Activated CD4-positive, alpha-beta T cell treated with anti-CD3 and anti-CD28 coated beads, Interleukin-2, amount 10 ng/mL, durations not matched to agents 24 days and 14 days (primary cell): Measurements from ENCODE around the gene KRT6C. TPM values are rescaled to one million over a fixed set of nuclear protein-coding genes. Genes with fewer than 3 reads are reported as not detected.
"Not testable (repeated sequence)": the region's sequence is repeated elsewhere in the genome, so short reads cannot be mapped to it uniquely, and the experiment has no call there.

Source experiments
- DNase-seq: peaks from one replicate; pipeline ENCODE4 v3.0.0; 2022
- H3K27ac Mint-ChIP-seq: one replicate; pipeline ENCODE4 v1.8.0; 2022; ENCODE audit warnings: mild to moderate bottlenecking, mixed read lengths
- H3K27me3 Mint-ChIP-seq: one replicate; pipeline ENCODE4 v1.8.0; 2022; ENCODE audit warnings: mixed read lengths
- H3K36me3 Mint-ChIP-seq: one replicate; pipeline ENCODE4 v1.8.0; 2022; ENCODE audit warnings: low read depth, mild to moderate bottlenecking, mixed read lengths
- H3K4me1 Mint-ChIP-seq: one replicate; pipeline ENCODE4 v1.8.0; 2021; ENCODE audit warnings: mixed read lengths
- H3K4me3 Mint-ChIP-seq: one replicate; pipeline ENCODE4 v1.8.0; 2022; ENCODE audit warnings: mild to moderate bottlenecking, moderate library complexity, mixed read lengths
- H3K9me3 Mint-ChIP-seq: one replicate; pipeline ENCODE4 v1.8.0; 2021; ENCODE audit warnings: mixed read lengths
- intact Hi-C: fragments of 100-400 bp; cut with micrococcal nuclease; formaldehyde crosslinking; loops from one replicate; pipeline ENCODE4 v1.15.1; 2023
- total RNA-seq: library from RNA; stranded (reverse); gene quantifications from 2 replicates; pipeline ENCODE4 v1.2.3, GENCODE V29; 2022

The KRT6C gene
- total RNA-seq, 1 donor from 2014 or later, result not detected

DNA sequence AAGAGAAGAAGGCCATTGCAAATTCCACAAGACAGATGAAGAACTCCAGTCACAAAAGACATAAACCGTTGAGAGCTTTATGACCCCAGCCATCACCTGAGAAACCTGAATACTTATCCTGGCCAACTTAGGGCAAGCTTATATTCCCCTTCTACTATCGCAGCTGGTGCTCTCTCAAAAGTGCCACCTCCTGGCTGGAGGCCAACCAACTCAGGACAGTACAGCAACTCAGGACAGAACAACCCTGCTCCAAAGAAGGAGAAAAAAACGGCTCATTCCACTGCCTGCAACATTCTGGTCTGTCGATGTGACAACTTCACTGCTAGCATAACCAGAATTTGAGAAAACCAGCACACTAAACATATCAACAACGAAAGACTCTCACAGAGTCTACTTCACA, 11.9 kb downstream of the KRT6C start:
- Mint-ChIP-seq H3K4me1 (no peaks in the 10 kb centered on the region), H3K4me3 (no peak overlapping the region), H3K9me3 (no peaks in the 10 kb centered on the region), H3K36me3 (no peaks in the 10 kb centered on the region), H3K27me3 (peaks cover 33% of the 10 kb centered on the region), H3K27ac (no peak overlapping the region)
- intact Hi-C loops, result no loop called here
- DNase-seq, result peak; percentile 27

DNA sequence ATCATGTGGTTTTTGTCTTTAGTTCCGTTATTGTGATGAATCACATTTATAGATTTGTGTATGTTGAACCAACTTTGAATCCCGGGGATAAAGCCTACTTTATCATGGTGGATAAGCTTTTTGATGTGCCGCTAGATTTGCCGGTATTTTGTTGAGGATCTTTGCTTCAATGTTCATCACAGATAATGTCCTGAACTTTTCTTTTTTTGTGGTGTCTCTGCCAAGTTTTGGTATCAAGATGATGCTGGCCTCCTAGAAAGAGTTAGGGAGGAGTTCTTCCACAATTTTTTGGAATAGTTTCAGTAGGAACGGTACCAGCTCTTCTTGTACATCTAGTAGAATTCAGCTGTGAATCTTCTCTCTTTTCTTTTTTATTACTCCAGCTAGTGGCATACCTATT, 14.7 kb downstream of the KRT6C start:
- Mint-ChIP-seq H3K9me3 (no peaks in the 10 kb centered on the region), H3K4me1 (peaks cover 8% of the 10 kb centered on the region), H3K27ac (no peak overlapping the region), H3K27me3 (peaks cover 33% of the 10 kb centered on the region), H3K36me3 (no peaks in the 10 kb centered on the region), H3K4me3 (no peak overlapping the region)
- intact Hi-C loops, result no loop called here
- DNase-seq, result no peak

DNA sequence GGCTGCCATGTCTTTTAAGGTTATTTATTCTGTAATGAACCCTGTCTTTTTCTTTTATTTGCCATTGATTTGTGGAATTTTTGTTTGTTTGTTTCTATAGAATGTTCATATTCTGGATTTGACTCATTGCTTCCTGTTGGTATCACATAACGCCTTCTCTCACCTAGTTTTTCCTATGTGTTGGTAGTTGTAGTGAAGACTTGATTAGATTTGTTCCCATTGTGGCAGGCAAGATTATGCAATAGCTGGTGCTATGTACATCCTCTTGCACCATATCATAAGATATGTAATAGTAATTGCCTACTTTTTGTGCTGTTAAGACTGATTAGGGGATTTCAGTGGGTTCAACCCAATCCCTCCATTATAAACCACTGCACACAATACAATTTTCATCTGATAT, 17.8 kb downstream of the KRT6C start:
- intact Hi-C loops, result no loop called here
- peaks cover 8% of the 10 kb centered on the region for H3K4me1 Mint-ChIP-seq
- no peak for DNase-seq
- H3K27me3 Mint-ChIP-seq, result peaks cover 25% of the 10 kb centered on the region
- H3K27ac Mint-ChIP-seq, result no peak overlapping the region
- no peak overlapping the region for H3K4me3 Mint-ChIP-seq
- H3K36me3 Mint-ChIP-seq, result no peaks in the 10 kb centered on the region
- no peaks in the 10 kb centered on the region for H3K9me3 Mint-ChIP-seq

DNA sequence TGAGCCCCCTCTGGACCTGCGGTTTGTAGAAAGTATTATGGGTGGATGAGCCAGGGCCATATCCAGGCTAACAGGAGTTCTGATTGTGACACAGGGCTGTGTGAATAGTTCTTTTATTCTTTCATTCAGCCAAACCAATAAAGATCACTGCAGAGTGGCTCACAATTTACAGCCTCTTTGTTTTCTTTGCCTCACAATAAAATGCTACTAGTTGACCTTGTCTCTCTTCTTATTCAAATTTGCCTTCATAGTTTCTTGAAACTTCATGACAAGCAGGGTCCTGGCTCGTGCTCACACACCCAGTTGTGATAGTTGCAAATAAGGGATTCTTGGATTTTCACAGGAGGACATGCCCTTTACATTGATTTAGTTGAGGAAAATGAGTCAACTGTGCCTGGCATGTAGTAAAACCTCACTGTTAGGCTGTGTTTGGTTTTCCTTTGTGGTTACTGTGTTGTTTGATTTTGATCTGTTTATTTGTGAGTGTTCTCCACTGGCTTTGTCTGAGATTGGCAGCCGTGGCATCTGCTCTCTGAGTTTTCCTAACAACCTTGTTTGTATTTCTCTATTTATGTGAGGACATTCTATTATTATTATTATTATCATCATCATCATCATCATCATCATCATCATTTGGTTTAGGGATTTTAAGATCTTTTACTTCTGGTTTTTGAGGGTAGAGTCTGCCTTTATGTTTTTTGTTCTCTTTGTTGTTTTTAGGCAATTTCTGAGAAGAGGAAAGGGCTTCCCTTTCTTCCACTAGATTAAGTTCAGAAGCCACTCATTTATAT, 19.0 kb downstream of the KRT6C start:
- Mint-ChIP-seq H3K4me1 (peaks cover 8% of the 10 kb centered on the region), H3K36me3 (no peaks in the 10 kb centered on the region), H3K9me3 (no peaks in the 10 kb centered on the region), H3K27ac (no peak overlapping the region), H3K4me3 (no peak overlapping the region), H3K27me3 (peaks cover 22% of the 10 kb centered on the region)
- no peak for DNase-seq
- intact Hi-C loops, result no loop called here

DNA sequence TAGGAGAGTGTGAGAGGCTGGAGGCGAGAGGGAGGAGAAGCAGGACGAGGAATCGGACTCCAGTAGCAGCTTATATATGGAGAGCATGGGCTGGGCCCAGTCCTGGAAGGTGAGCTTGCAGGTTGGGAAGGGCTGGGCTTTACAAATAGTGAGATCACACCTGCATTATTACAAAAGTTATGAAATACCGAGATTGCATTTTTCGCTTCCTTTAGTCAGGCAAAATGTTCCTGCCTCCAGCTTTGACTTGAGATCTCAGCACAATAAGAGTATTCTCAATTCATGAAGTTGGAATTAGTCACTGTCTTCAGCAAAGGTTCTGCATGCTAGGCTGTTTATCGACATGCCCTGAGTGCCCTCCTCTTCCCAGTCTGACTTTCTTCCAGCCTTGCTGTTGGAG, 21.5 kb downstream of the KRT6C start, which contains the start of gene KRT6B:
Gene KRT6B, minus strand, starts transcription at position 46 of the 400 bp plus-strand sequence. CDS start 68 bp downstream, outside the sequence.
- H3K4me3 Mint-ChIP-seq, result no peak within 1 kb of the TSS
- intact Hi-C loops, result no loop called here
- no peak within 1 kb of the TSS for H3K27ac Mint-ChIP-seq
- H3K4me1 Mint-ChIP-seq, result peaks cover 8% of the 10 kb centered on the region
- no peak for DNase-seq
- no peaks in the 10 kb centered on the region for H3K9me3 Mint-ChIP-seq
- H3K36me3 Mint-ChIP-seq, result no peaks in the 10 kb centered on the region
- H3K27me3 Mint-ChIP-seq, result peaks cover 13% of the 10 kb centered on the region

DNA sequence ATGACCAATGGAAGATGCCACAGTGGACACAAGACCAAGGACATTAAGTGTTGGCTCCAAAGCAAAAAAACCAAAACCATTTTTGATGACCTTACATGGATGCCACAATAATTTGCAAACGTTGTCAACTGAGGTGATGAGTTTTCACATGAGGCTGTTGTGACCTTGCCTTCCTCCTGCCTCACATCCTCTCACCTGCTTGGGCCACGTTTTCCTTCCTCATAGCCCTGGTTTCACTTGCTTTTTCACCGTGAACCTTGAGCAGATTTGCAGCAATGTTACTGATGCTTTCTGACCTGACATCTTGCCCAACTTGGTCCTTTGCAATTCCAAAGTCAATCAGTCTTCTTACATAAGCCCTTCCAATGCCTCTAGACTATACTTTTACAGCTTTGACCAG, 25.4 kb downstream of the KRT6C start:
- no peak for DNase-seq
- intact Hi-C loops, result no loop called here
- no peaks in the 10 kb centered on the region for H3K9me3 Mint-ChIP-seq
- H3K27me3 Mint-ChIP-seq, result peaks cover 16% of the 10 kb centered on the region
- H3K36me3 Mint-ChIP-seq, result no peaks in the 10 kb centered on the region
- H3K27ac Mint-ChIP-seq, result no peak overlapping the region
- peaks cover 4% of the 10 kb centered on the region for H3K4me1 Mint-ChIP-seq
- H3K4me3 Mint-ChIP-seq, result no peak overlapping the region

DNA sequence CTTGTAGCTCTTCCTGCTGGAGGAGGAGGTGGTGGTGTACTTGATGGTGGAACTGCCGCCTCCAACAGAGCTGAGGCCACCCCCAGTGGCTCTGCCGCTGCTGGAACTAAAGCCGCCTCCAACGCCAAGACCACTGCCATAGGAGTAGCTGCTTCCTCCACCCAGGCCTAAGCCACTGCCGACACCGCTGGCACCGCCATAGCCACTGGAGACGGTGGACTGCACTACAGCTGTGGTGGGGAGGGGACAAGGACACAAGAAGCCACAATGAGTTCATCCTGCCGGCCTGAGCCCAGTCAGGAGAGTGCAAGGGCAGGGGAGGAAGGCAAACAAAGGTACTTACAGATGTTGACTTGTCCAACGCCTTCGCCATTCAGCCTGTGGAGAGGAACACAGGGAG, 26.4 kb downstream of the KRT6C start:
- DNase-seq, H3K4me3 Mint-ChIP-seq, H3K9me3 Mint-ChIP-seq, H3K27ac Mint-ChIP-seq, intact Hi-C loops, H3K4me1 Mint-ChIP-seq, H3K36me3 Mint-ChIP-seq: not testable (repeated sequence)
- H3K27me3 Mint-ChIP-seq, result peaks cover 20% of the 10 kb centered on the region

DNA sequence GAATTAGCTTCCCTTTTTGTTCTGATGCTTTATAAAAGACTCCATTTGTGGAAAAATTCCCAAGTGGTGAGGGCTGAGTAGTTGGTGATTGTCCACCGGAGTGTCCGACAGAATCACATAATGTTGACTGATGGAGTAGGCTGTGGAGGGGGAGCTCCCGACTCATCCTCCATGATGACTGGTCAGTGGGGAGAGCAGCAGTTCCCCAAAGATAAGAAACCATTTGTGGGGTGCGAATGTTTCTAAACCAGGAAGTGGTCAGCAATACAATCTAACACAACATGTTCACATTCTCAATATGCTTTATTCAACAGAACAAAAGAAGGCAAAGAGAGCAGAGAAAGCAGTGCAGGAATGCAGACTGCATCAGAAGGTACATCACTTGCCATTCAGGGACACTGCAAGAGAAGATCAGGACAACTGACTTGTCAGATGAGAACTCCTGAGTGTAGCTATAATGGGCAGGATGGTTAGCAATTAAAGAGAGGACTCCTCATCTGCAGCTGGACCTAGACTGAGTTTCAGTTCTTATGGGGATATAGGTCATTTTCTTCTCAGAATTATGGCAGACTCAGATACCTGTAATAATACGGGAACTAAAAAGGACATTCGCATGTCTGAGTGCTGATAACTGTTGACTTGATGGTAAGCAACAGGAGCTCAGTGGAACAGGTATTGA, 27.1 kb downstream of the KRT6C start:
- Mint-ChIP-seq H3K4me1 (peaks cover 4% of the 10 kb centered on the region), H3K9me3 (no peaks in the 10 kb centered on the region), H3K36me3 (no peaks in the 10 kb centered on the region), H3K27ac (no peak overlapping the region), H3K27me3 (peaks cover 20% of the 10 kb centered on the region), H3K4me3 (no peak overlapping the region)
- no peak for DNase-seq
- intact Hi-C loops, result no loop called here

DNA sequence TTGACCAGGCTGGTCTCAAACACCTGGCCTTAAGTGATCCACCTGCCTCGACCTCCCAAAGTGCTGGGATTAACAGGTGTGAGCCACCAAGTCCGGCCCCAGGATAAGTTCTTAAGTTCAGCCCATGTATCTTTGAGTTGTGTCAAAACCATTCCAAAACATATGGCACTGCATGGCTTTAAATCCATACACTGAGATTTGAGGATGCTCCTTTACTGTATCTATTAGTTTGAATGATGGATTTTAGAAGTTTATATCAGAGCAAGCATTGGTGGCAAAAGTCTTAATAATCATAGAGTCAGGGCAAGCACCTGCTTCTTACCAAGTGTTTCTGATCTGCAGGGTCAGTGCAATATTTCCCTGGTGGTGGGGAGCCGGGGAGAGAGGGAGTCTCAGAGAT, 27.7 kb downstream of the KRT6C start:
- Mint-ChIP-seq H3K27ac (no peak overlapping the region), H3K36me3 (no peaks in the 10 kb centered on the region), H3K4me1 (peaks cover 4% of the 10 kb centered on the region), H3K9me3 (no peaks in the 10 kb centered on the region), H3K4me3 (no peak overlapping the region), H3K27me3 (peaks cover 22% of the 10 kb centered on the region)
- intact Hi-C loops, result no loop called here
- DNase-seq, result no peak

DNA sequence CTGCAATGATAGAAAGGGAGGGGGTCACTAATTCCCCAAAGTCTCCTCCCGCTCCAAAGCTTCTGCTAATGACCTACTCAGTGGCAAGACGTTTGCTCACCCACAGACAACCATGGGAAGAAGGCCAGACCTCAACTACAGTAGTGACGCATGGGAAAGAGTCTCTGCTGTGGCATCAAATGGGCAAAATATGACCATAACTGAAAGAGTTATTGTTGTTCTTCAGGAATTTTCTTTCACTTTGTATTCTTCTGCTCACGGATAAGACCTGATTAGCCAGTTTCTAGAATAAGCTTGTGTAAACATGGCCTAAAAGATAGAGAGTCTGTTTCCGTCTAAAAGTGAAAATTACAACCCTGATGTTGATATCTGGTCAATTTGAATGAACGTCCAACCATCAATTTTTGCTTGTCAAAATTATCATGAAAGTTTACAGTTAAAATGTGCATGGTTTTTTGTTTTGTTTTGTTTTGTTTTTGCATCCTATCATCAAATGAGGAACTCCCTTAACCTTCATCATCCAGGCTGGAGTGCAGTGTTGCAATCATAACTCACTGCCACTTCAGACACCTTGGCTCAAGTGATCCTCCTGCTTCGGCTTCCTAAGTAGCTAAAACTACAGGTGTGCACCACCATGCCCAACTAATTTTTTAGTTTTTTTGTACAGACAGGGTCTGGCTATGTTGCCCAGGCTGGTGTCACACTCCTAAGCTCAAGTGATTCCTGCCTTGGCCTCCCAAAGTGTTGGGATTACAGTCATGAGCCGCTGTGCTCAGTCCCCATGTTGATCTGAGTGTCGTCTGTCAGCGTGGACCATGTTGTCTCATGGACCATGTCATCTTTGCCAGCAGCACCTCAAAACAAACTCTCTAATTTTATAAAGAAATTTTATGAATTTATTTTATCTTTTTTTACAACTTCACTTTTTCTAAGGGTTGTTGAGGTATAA, 28.7 kb downstream of the KRT6C start:
- Mint-ChIP-seq H3K27ac (no peak overlapping the region), H3K36me3 (no peaks in the 10 kb centered on the region), H3K4me1 (peaks cover 4% of the 10 kb centered on the region), H3K4me3 (no peak overlapping the region), H3K9me3 (no peaks in the 10 kb centered on the region), H3K27me3 (peaks cover 22% of the 10 kb centered on the region)
- no peak for DNase-seq
- intact Hi-C loops, result no loop called here

DNA sequence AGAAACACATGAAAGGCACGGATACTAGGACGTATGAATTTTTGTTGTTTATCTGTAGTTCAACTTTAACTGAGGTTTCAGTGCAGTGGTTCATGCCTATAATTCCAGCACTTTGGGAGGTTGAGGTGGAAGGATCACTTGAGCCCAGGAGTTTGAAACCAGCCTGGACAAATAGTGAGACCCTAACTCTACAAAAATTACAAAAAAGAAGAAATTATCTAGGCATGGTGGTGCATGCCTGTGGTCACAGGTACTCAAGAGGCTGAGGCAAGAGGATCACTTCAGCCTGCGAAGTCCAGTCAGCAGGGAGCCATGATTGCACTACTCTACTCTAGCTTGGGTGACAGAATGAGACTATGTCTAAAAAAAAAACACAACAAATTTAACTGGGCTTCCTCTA, 29.6 kb downstream of the KRT6C start:
- no peak for DNase-seq
- intact Hi-C loops, result no loop called here
- no peaks in the 10 kb centered on the region for H3K9me3 Mint-ChIP-seq
- H3K27me3 Mint-ChIP-seq, result peaks cover 20% of the 10 kb centered on the region
- H3K36me3 Mint-ChIP-seq, result no peaks in the 10 kb centered on the region
- H3K4me3 Mint-ChIP-seq, result no peak overlapping the region
- H3K27ac Mint-ChIP-seq, result no peak overlapping the region
- peaks cover 4% of the 10 kb centered on the region for H3K4me1 Mint-ChIP-seq

DNA sequence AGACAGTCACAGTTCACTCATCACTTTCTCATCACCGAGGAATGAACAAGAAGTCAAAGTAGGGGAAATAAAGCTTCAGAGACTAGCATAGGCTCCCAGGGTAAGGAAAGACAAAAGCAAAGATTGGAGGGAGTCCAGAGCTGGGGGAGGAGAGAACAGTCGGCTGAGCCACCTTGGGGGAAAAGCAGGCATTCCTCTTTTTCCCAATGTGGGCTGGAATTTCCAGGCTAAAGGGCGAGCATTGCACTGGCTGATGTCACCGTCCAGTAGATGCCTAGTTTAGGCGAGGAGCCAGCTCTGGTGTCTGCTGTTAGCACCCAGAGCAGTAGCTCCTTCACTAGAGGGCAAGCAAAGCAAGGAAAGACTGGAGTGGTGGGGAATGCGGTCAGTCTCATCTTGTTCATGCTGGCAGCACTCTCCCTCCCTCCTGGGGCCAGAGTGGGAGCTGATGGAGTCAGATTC, 31.0 kb downstream of the KRT6C start:
- no peak overlapping the region for H3K27ac Mint-ChIP-seq
- no peaks in the 10 kb centered on the region for H3K36me3 Mint-ChIP-seq
- peaks cover 4% of the 10 kb centered on the region for H3K4me1 Mint-ChIP-seq
- intact Hi-C loops, result no loop called here
- no peak for DNase-seq
- no peaks in the 10 kb centered on the region for H3K9me3 Mint-ChIP-seq
- H3K4me3 Mint-ChIP-seq, result no peak overlapping the region
- H3K27me3 Mint-ChIP-seq, result peaks cover 20% of the 10 kb centered on the region

DNA sequence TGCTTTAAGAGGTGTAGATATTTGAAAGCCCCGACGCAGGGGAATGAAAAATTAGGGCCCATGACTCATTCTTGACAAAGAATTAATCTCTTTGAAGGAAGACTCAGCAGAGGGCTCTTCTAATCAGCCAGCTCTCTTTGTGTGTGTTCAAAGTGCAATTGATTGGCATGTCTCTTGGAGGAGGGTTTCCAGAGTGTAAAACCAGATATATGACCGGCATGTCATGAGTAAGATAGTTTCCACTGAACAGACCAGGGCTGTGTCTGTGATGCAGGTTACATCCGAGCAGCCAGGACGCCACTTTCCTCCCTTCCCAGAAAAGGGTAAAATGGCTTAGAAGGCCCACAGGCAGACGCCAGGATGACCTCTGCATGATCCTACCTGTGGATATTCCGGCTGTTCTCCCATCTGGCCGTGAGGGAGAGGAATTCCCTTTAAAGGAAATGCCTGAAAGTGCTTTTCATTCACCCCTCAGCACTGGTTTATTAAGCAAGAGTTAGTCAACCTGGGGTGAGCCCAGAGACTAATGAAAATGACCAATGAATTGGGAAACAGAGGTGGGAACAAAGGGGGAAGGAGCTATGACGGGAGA, 32.2 kb downstream of the KRT6C start:
- intact Hi-C loops, result no loop called here
- no peak overlapping the region for H3K27ac Mint-ChIP-seq
- no peak for DNase-seq
- H3K4me1 Mint-ChIP-seq, result peaks cover 2% of the 10 kb centered on the region
- no peak overlapping the region for H3K4me3 Mint-ChIP-seq
- no peaks in the 10 kb centered on the region for H3K9me3 Mint-ChIP-seq
- H3K36me3 Mint-ChIP-seq, result no peaks in the 10 kb centered on the region
- H3K27me3 Mint-ChIP-seq, result peaks cover 23% of the 10 kb centered on the region
